AG04449 (cell line): ENCODE measurements around the gene REC114.
"Not testable (repeated sequence)": the region's sequence is repeated elsewhere in the genome, so short reads cannot be mapped to it uniquely, and the experiment has no call there.

ENCODE experiments used
- CTCF ChIA-PET: fragments of 350-600 bp; formaldehyde crosslinking; extraction: SDS; loops from one replicate; lab custom pipeline; 2021; ENCODE audit warnings: antibody characterized with exemption; lab: Yijun Ruan, JAX
- POLR2A ChIA-PET: fragments of 400-600, 350-600 bp; formaldehyde crosslinking; extraction: SDS; loops from one replicate; lab custom pipeline; 2020; ENCODE audit warnings: antibody characterized with exemption, inconsistent platforms; lab: Yijun Ruan, JAX
- DNase-seq: peaks from one replicate; pipeline ENCODE4 v3.0.0-alpha.2; 2010; ENCODE audit warnings: low read depth, low spot score
- H3K4me3 ChIP-seq: 2 replicates; pipeline ENCODE4 v1.5.1; 2011; ENCODE audit warnings: low read depth, mild to moderate bottlenecking, control low read depth, low read length
- TF ChIP-seq, protein P1 (sequence below): IDR thresholded peaks from one replicate; pipeline ENCODE4 v1.5.1; 2011; ENCODE audit warnings: mild to moderate bottlenecking, moderate library complexity, low read length, control low read depth, inconsistent platforms; ENCODE audit not compliant: insufficient read depth; ENCODE audit errors: missing control alignments

Gene REC114

DNA sequence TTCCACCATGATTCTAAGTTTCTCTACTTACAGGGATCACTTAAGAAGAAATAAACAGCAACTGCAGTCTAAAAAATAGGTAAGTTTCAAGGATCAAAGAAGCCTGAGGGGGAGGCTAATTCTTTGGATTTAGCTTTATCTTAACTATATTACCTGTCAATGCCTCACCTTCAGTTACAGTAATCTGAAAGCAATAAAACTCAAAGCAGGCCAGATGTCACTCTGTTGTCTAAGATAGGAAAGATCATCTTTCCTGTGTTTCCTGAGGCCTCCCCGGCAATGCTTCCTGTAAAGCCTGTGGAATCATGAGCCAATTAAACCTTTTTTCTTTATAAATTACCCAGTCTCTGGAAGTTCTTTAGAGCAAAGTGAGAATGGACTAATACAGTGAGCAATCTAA is 130.1 kb downstream of the REC114 start:
- TF ChIP-seq, protein P1, sequence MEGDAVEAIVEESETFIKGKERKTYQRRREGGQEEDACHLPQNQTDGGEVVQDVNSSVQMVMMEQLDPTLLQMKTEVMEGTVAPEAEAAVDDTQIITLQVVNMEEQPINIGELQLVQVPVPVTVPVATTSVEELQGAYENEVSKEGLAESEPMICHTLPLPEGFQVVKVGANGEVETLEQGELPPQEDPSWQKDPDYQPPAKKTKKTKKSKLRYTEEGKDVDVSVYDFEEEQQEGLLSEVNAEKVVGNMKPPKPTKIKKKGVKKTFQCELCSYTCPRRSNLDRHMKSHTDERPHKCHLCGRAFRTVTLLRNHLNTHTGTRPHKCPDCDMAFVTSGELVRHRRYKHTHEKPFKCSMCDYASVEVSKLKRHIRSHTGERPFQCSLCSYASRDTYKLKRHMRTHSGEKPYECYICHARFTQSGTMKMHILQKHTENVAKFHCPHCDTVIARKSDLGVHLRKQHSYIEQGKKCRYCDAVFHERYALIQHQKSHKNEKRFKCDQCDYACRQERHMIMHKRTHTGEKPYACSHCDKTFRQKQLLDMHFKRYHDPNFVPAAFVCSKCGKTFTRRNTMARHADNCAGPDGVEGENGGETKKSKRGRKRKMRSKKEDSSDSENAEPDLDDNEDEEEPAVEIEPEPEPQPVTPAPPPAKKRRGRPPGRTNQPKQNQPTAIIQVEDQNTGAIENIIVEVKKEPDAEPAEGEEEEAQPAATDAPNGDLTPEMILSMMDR, result no peak
- no peak for DNase-seq
- CTCF ChIA-PET, result interaction anchor here (1.0 to 8.2 kb wide), 4 partner anchors 13 to 127 kb away, joined by 3 to 38 read pairs (median 20); no protein-coding TSS in a partner anchor
- POLR2A ChIA-PET, result no interaction called here
- no peak overlapping the region for H3K4me3 ChIP-seq

DNA sequence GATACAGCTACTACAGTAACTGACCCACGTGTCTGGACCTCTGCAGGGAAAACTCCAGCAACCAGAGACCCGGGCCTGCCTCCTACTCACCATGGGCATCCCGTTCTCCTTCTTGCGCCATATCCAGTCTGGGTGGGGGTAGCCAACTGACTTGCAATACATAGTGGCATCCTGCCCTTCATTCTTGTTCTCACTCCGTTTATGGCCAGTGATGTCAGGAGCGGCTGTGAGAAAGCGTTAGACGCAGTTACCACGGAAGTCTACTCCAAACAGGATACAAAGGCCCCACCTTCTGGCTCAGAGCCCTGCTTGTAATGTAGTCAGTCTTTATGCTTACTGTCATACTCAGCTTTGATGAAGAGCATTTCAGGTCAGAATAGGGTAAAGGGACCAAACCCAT is 130.6 kb downstream of the REC114 start:
- ChIA-PET CTCF (interaction anchor here (0.8 to 8.2 kb wide), 4 partner anchors 11 to 126 kb away, joined by 3 to 38 read pairs (median 20); no protein-coding TSS in a partner anchor), POLR2A (no interaction called here)
- DNase-seq, result peak; percentile 70

DNA sequence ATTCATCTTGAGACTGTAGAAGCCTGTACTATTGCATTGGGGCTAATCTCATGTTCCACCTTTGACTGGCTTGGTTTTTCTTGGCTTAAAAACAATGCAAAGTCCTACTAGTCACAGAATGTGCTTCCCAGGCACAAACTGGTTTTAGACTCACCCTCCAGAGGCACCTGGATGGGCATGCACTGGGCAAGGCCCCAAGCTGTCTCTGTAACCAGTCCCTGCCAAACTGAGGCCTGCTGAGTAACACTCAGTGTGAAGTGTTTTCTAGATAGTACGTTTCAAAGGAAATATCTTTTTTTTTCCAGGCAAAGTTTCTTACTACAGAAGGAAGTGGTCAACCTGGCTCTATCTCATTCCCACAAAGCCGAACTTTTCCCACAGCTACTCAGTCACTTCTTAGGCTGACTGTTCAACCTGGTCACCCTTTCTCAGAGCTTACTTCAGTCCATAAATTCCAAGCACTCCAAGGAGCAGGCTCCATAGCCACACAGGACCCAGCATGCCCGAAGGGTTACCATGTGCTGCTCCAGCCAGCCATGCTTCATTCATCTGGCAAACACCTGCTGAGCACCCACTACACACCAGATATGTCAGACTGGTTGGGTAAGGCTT is 132.8 kb downstream of the REC114 start:
- TF ChIP-seq, protein P1, result no peak
- H3K4me3 ChIP-seq, result no peak overlapping the region
- no peak for DNase-seq
- ChIA-PET POLR2A (no interaction called here), CTCF (interaction anchor here (1.1 to 8.2 kb wide), 3 partner anchors 16 to 124 kb away, joined by 3 to 38 read pairs (median 6); no protein-coding TSS in a partner anchor)

More for the DNA sequence above, 130.6 kb downstream of the REC114 start:
- no peak overlapping the region for H3K4me3 ChIP-seq
- TF ChIP-seq, protein P1, result no peak

DNA sequence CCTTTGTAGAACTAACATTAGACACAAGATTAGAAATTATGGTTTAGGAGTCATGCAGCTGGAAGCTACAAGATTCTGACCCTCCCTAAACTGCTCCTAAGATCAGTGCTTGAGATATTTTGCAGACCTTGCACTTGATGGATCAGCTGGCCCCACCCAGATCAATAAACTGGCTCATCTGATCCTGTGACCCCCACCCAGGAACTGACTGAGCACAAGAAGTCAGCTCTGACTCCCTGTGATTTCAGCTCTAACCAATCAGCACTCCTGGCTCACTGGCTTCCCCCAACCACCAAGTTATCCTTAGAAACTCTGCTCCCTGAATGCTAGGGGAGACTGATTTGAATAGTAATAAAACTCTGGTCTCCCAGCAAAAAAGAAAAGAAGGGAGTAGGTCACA is 134.6 kb downstream of the REC114 start:
- CTCF ChIA-PET, POLR2A ChIA-PET, DNase-seq, H3K4me3 ChIP-seq: not testable (repeated sequence)

DNA sequence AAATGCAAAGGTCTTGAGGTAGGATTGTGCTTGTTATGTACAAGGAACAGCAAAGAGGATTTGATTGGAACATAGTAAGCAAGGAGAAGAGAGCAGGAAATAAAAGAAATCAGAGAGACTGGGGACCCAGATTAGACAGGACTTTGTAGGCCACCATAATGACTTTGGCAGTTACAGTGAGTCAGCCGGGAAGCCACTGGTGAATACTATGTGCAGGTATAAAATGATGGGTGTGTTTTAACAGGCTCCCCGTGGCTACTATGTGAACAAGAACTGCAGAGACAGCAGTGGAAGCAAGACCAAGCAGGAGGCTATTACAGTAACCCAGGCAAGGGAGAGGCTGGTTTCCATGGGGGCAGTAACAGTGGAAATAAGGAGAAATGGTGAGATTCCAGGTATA is 135.1 kb downstream of the REC114 start:
- DNase-seq, result no peak
- ChIA-PET CTCF (no interaction called here), POLR2A (no interaction called here)
- TF ChIP-seq, protein P1, result no peak
- H3K4me3 ChIP-seq, result no peak overlapping the region

DNA sequence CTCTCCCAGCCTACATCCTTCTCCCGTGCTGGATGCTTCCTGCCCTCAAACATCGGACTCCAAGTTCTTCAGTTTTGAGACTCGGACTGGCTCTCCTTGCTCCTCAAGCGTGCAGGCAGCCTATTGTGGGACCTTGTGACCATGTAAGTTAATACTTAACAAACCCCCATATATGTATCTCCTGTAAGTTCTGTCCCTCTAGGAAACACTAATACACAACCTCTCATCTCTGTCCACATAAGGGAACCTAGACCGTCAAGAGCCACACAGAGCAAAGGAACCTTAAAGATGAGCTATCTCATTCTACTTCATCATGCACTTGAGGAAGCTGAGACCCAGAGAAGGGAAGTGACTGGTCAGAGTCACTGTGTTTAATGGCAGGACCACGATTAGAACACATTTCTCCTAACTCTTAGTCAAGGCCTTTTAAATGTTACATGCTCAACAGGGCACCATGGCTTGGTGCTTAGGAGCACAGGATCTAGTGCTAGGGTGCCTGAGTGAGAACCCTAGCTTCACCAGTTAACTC is 140.0 kb downstream of the REC114 start:
- DNase-seq, result no peak
- CTCF ChIA-PET, result interaction anchor here (0.8 to 1.8 kb wide), 4 partner anchors 53 to 121 kb away, joined by 3 to 13 read pairs (median 6); no protein-coding TSS in a partner anchor
- H3K4me3 ChIP-seq, result no peak overlapping the region
- TF ChIP-seq, protein P1, result no peak
- POLR2A ChIA-PET, result no interaction called here

DNA sequence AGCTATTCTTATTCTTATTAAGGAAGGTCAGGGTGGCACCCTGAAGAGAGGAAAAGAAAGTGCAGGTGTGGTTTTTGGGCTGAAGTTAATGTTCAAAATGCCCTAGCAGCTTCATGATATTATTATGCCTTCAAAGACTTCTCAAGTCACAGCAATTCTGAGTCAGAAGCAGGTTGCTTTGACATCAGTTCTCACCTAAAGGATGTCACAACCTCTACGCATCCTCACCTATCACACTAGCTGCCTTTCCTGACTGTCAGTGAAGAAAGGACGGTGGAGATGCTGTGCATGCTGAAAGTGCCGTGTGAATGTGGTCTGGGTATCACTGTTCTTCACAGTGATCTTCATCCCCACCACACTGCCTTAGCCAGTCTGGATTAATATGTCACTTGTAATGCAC is 140.6 kb downstream of the REC114 start:
- CTCF ChIA-PET, result interaction anchor here (0.8 to 1.8 kb wide), 4 partner anchors 52 to 121 kb away, joined by 3 to 13 read pairs (median 6); no protein-coding TSS in a partner anchor
- DNase-seq, result no peak
- TF ChIP-seq, protein P1, result no peak
- POLR2A ChIA-PET, result no interaction called here
- no peak overlapping the region for H3K4me3 ChIP-seq
